Gastroesophageal sphincter (tissue), 4 donors: ENCODE results near the gene ARHGEF2. TPM values are rescaled to one million over a fixed set of nuclear protein-coding genes. Genes with fewer than 3 reads are reported as not detected.

Experiments used
- ATAC-seq: fragments of 150-250 bp; one replicate; pipeline ENCODE4 v1.9.1; 2016; ENCODE audit warnings: mild to moderate bottlenecking, moderate library complexity
- H3K27ac ChIP-seq, 4 donors: fragments of 200-600 bp; sonication (generic) in 3 of 4; 1 replicate in 3 of 4; 2 replicates in 1 of 4; pipeline ENCODE4 v1.5.1; 2016 to 2019
- H3K27me3 ChIP-seq: fragments of 200-600 bp; sonication (generic); one replicate; pipeline ENCODE4 v1.5.1; 2019
- H3K36me3 ChIP-seq, 2 donors: fragments of 200-600 bp; sonication (generic); one replicate each; pipeline ENCODE4 v1.5.1; 2019; ENCODE audit warnings: control low read depth in 1 of 2
- H3K4me1 ChIP-seq, 3 donors: fragments of 200-600 bp; sonication (generic); 1 replicate in 2 of 3; 2 replicates in 1 of 3; pipeline ENCODE4 v1.5.1; 2016 to 2019; ENCODE audit warnings: control low read depth in 2 of 3
- H3K4me3 ChIP-seq, 2 donors: fragments of 200-600 bp; sonication (generic); one replicate each; pipeline ENCODE4 v1.5.1; 2019; ENCODE audit warnings: mild to moderate bottlenecking in 1 of 2, moderate library complexity in 1 of 2
- H3K9me3 ChIP-seq, 3 donors: fragments of 200-600 bp; sonication (generic); one replicate each; pipeline ENCODE4 v1.5.1; 2017 to 2019; ENCODE audit warnings: control low read depth in 2 of 3
- EP300 ChIP-seq: sonication (generic); formaldehyde crosslinking; IDR thresholded peaks from one replicate; pipeline ENCODE4 v1.6.1; 2017; ENCODE audit warnings: antibody characterized with exemption, mild to moderate bottlenecking
- POLR2A ChIP-seq, 2 donors: fragments of 450-650 bp; IDR thresholded peaks; one replicate each; pipeline ENCODE4 v1.6.1; 2017; ENCODE audit warnings: antibody characterized with exemption in 2 of 2, mild to moderate bottlenecking in 2 of 2, moderate library complexity in 1 of 2
- POLR2AphosphoS5 ChIP-seq: sonication (generic); formaldehyde crosslinking; IDR thresholded peaks from one replicate; pipeline ENCODE4 v1.6.1; 2017; ENCODE audit warnings: antibody characterized with exemption
- WGBS, 2 donors: methylation state at CpG; one replicate each; pipeline ENCODE4 v1.1.5; 2018; ENCODE audit warnings: low coverage in 1 of 2; 5-methylcytosine and 5-hydroxymethylcytosine counted together
- total RNA-seq, 4 donors: library from RNA; depleted of rRNA; stranded (reverse); fragments of >200 nt; gene quantifications; one replicate each; pipeline ENCODE4 v1.1.0, GENCODE V29; 2016
- TF ChIP-seq, protein P1 (sequence below), 4 experiments: fragments of 200-600 bp in 2 of 4; fragments of 450-650 bp in 2 of 4; sonication (generic) in 1 of 4; IDR thresholded peaks; one replicate each; pipeline ENCODE4 v1.5.1; 2017 to 2019; ENCODE audit warnings: antibody characterized with exemption in 4 of 4, mild to moderate bottlenecking in 2 of 4, moderate library complexity in 2 of 4

Gene ARHGEF2
- total RNA-seq, 4 donors from 2014 or later: 69.7 to 94.0 (median 82.6) TPM

DNA sequence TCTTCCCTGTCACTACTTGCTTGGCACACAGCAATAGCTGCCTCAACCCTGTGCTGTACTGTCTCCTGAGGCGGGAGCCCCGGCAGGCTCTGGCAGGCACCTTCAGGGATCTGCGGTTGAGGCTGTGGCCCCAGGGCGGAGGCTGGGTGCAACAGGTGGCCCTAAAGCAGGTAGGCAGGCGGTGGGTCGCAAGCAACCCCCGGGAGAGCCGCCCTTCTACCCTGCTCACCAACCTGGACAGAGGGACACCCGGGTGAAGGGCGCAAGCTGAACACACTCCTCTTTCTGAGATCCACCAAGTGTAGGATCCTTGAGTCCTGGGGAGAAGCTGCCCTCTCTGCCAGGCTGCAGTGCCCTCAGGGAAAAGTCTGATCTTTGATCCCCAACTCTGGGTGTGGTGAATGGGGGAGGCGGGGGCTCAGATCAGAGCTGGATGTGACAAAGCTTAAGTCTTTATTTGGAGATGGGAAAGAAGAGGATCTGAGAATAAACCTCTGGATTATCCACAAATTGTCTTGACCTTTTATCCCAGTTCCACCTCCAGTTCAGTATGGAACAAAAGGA is 35.7 kb downstream of the ARHGEF2 start:
- H3K27me3 ChIP-seq: no peaks in the 10 kb centered on the region
- H3K36me3 ChIP-seq: peaks cover 0 to 18% of the 10 kb centered on the region in 2 donors
- H3K4me3 ChIP-seq: no peak overlapping the region
- peak overlapping the region in 3 of 4 donors; percentile 42 to 74 (median 59) for H3K27ac ChIP-seq
- no peak for TF ChIP-seq POLR2A (IDR thresholded peaks at IDR 0.05)
- no peaks in the 10 kb centered on the region for H3K9me3 ChIP-seq
- H3K4me1 ChIP-seq: peaks cover 0 to 82% (median 33%) of the 10 kb centered on the region in 3 donors
- 78 to 100% methylated on average over 1 to 5 of the region's 11 CpGs for WGBS, 2 donors
- peak; percentile 2 for ATAC-seq

DNA sequence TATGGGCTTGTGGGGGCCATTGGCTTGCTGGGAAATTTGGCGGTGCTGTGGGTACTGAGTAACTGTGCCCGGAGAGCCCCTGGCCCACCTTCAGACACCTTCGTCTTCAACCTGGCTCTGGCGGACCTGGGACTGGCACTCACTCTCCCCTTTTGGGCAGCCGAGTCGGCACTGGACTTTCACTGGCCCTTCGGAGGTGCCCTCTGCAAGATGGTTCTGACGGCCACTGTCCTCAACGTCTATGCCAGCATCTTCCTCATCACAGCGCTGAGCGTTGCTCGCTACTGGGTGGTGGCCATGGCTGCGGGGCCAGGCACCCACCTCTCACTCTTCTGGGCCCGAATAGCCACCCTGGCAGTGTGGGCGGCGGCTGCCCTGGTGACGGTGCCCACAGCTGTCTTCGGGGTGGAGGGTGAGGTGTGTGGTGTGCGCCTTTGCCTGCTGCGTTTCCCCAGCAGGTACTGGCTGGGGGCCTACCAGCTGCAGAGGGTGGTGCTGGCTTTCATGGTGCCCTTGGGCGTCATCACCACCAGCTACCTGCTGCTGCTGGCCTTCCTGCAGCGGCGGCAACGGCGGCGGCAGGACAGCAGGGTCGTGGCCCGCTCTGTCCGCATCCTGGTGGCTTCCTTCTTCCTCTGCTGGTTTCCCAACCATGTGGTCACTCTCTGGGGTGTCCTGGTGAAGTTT is 36.4 kb downstream of the ARHGEF2 start:
- H3K9me3 ChIP-seq: no peaks in the 10 kb centered on the region
- H3K27me3 ChIP-seq: no peaks in the 10 kb centered on the region
- WGBS, 2 donors: 60 to 100% methylated on average over 2 of the region's 29 CpGs
- H3K4me1 ChIP-seq: peaks cover 0 to 82% (median 33%) of the 10 kb centered on the region in 3 donors
- H3K4me3 ChIP-seq: no peak overlapping the region
- peak overlapping the region in 3 of 4 donors; percentile 42 to 74 (median 59) for H3K27ac ChIP-seq
- no peak for ATAC-seq
- TF ChIP-seq POLR2AphosphoS5 (no peak), EP300 (no peak), POLR2A (IDR thresholded peaks at IDR 0.05) (no peak)
- TF ChIP-seq, protein P1, sequence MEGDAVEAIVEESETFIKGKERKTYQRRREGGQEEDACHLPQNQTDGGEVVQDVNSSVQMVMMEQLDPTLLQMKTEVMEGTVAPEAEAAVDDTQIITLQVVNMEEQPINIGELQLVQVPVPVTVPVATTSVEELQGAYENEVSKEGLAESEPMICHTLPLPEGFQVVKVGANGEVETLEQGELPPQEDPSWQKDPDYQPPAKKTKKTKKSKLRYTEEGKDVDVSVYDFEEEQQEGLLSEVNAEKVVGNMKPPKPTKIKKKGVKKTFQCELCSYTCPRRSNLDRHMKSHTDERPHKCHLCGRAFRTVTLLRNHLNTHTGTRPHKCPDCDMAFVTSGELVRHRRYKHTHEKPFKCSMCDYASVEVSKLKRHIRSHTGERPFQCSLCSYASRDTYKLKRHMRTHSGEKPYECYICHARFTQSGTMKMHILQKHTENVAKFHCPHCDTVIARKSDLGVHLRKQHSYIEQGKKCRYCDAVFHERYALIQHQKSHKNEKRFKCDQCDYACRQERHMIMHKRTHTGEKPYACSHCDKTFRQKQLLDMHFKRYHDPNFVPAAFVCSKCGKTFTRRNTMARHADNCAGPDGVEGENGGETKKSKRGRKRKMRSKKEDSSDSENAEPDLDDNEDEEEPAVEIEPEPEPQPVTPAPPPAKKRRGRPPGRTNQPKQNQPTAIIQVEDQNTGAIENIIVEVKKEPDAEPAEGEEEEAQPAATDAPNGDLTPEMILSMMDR (IDR thresholded peaks at IDR 0.05): no peak
- peaks cover 0 to 11% of the 10 kb centered on the region in 2 donors for H3K36me3 ChIP-seq

DNA sequence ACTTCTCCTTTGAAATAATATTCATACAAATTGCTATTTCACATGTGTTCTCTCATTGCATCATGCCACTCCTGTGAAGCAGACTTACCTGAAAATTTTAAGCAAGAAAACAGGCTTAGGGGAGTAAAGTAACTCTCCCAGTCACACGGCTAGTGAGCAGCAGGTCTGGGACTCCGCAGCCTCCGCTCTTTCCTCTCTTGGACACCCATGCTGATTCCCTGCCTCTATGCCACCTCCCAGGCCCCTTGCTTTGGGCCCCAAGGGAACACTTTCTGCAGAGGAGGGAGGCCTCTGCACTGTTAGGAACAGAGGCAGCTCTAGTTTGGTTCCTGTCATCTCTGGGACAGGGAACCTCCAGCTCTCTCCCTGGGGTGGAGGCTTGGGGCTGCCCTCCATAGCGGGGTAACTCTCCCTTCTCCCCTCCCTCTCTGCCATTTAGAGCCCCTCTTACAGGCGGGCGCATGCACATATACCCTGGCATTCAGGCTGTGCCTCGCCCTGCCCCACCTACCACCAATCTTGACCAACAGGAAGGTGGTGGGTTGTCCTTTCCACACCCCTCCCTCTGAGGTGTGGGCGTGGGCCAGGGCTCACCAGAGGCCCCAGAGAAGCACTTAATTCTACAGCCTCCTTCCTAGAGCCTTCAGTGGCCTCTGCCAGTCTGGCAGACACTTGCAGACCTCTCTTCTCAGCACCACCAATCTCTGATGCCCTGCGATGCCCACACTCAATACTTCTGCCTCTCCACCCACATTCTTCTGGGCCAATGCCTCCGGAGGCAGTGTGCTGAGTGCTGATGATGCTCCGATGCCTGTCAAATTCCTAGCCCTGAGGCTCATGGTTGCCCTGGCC is 37.1 kb downstream of the ARHGEF2 start, which contains the start of gene RXFP4:
Gene RXFP4 (plus strand): TSS at position 646 of the 852 bp plus-strand sequence. CDS start 72 bp downstream, at position 718.
- Histone ChIP-seq H3K4me3 (no peak within 1 kb of the TSS), H3K27me3 (no peaks in the 10 kb centered on the region), H3K9me3 (no peaks in the 10 kb centered on the region), H3K27ac (peak within 1 kb of the TSS in 3 of 4 donors; percentile 59 to 74 (median 71)), H3K4me1 (peaks cover 0 to 80% (median 33%) of the 10 kb centered on the region in 3 donors), H3K36me3 (peaks cover 0 to 3% of the 10 kb centered on the region in 2 donors)
- TF ChIP-seq, protein P1 (IDR thresholded peaks at IDR 0.05): no peak
- TF ChIP-seq EP300: no peak
- no peak for TF ChIP-seq POLR2A (IDR thresholded peaks at IDR 0.05)
- no peak for TF ChIP-seq POLR2AphosphoS5
- no peak for ATAC-seq
- WGBS, 2 donors: 54 to 55% methylated on average over 4 to 5 of the region's 11 CpGs

DNA sequence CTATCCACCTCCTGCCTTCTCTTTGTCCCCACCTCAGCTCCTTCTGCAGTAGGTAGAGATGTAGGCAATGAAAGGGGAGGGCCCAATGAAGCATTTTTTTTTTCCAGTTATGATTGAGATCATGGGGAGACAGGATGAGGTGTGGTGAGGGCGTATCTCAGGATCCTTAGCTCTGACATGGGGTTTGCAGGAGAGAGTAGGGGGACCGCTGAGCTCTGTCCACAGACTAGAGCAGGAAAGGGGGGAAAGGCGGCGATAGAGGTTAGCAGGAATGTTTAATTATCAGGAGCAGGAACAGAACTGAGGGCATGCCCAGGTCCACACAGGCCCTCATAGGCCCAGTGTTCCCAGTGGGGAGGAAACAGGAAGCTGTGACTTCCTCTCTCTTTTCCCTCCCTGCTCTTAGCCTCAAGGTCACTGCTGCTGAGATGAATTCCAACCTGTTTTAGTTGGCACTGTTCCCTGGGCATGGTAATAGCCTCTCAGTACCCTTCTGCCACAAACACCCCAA is 37.8 kb downstream of the ARHGEF2 start:
- TF ChIP-seq EP300: no peak
- TF ChIP-seq, protein P1 (IDR thresholded peaks at IDR 0.05): no peak
- no peak for TF ChIP-seq POLR2A (IDR thresholded peaks at IDR 0.05)
- TF ChIP-seq POLR2AphosphoS5: no peak
- peak overlapping the region in 3 of 4 donors; percentile 59 to 74 (median 71) for H3K27ac ChIP-seq
- 71 to 100% methylated on average over 1 to 4 of the region's 4 CpGs for WGBS, 2 donors
- no peaks in the 10 kb centered on the region for H3K27me3 ChIP-seq
- peak; percentile 49 for ATAC-seq
- peaks cover 0 to 73% (median 29%) of the 10 kb centered on the region in 3 donors for H3K4me1 ChIP-seq
- no peak overlapping the region for H3K4me3 ChIP-seq
- no peaks in the 10 kb centered on the region for H3K36me3 ChIP-seq
- no peaks in the 10 kb centered on the region for H3K9me3 ChIP-seq

DNA sequence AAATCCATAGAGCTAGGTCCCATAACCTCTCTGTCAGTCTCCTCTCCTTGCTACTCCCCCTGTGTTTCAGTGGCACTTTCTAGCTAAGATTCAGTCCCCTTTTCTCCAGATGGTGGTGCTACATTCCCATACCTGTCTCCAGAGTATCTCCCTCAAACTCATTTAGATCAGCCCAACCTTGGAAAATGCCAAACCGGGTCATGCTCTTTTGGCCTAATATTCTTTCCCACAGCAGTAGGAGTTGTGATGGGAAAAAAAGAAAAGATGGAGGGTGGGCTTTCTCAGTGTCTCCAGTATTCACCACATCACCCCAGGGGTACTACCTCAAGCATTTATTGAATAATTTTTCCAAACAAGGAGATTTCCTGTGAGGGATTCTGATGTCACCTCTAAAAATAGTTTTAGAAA is 40.1 kb downstream of the ARHGEF2 start:
- no peaks in the 10 kb centered on the region for H3K27me3 ChIP-seq
- no peaks in the 10 kb centered on the region for H3K9me3 ChIP-seq
- ATAC-seq: peak; percentile 23
- H3K4me1 ChIP-seq: peaks cover 0 to 69% (median 25%) of the 10 kb centered on the region in 3 donors
- peak overlapping the region in 2 of 4 donors; percentile 61 to 74 for H3K27ac ChIP-seq
- H3K4me3 ChIP-seq: no peak overlapping the region
- WGBS, 2 donors: 0% methylated on average over 1 of the region's 1 CpG
- TF ChIP-seq, protein P1 (IDR thresholded peaks at IDR 0.05): peak in 3 of 4 experiments; percentile 68 to 82 (median 77)
- TF ChIP-seq POLR2A (IDR thresholded peaks at IDR 0.05): no peak
- H3K36me3 ChIP-seq: peaks cover 0 to under 1% of the 10 kb centered on the region in 2 donors
